ENCODE results near the gene CDC45. TPM values are rescaled to one million over a fixed set of nuclear protein-coding genes. Genes with fewer than 3 reads are reported as not detected.
A peak's percentile ranks its signal among the peaks of the same experiment; 100 is the strongest.

Gene CDC45
- total and polyA plus RNA-seq, 2 of the 13 experiments (the other 11 are each of a cell fraction or from before 2014, with no cell fraction given) = 14.4 to 36.3 TPM

DNA sequence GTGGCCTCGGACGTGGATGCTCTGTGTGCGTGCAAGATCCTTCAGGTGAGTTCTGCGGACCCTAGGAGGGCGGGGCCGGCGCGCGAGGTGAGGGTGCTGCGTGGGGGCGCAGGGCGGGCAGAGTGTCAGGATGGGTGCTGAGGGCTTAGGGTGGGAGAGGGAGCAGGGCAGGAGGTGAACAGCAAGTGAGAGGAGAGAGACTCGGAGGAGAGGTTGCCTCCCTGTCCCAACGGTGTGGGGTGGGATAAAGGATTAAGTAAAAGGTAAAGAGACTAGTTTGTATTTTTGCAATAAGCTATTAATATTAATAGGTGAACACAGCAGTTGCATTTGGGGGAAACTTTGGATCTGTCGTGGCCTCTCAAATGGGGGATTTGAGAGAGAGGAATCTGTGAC is 451 bp downstream of the CDC45 start (continued):
- 0 out of 2 replicates have a peak, but pooled peaks have one; percentile 7 for TF ChIP-seq KLF12 (CRISPR knock-in tag; IDR thresholded peaks at IDR 0.05; ENCODE audit: borderline replicate concordance)
- TF ChIP-seq, protein P1, sequence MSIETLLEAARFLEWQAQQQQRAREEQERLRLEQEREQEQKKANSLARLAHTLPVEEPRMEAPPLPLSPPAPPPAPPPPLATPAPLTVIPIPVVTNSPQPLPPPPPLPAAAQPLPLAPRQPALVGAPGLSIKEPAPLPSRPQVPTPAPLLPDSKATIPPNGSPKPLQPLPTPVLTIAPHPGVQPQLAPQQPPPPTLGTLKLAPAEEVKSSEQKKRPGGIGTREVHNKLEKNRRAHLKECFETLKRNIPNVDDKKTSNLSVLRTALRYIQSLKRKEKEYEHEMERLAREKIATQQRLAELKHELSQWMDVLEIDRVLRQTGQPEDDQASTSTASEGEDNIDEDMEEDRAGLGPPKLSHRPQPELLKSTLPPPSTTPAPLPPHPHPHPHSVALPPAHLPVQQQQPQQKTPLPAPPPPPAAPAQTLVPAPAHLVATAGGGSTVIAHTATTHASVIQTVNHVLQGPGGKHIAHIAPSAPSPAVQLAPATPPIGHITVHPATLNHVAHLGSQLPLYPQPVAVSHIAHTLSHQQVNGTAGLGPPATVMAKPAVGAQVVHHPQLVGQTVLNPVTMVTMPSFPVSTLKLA (IDR thresholded peaks at IDR 0.05) = no peak
- no peak for TF ChIP-seq POLR2A (IDR thresholded peaks at IDR 0.05; ENCODE audit: insufficient read depth in 1 of 2, low read depth in 2 of 2, low read length in 2 of 2)
- TF ChIP-seq, protein P2, sequence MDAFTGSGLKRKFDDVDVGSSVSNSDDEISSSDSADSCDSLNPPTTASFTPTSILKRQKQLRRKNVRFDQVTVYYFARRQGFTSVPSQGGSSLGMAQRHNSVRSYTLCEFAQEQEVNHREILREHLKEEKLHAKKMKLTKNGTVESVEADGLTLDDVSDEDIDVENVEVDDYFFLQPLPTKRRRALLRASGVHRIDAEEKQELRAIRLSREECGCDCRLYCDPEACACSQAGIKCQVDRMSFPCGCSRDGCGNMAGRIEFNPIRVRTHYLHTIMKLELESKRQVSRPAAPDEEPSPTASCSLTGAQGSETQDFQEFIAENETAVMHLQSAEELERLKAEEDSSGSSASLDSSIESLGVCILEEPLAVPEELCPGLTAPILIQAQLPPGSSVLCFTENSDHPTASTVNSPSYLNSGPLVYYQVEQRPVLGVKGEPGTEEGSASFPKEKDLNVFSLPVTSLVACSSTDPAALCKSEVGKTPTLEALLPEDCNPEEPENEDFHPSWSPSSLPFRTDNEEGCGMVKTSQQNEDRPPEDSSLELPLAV (CRISPR knock-in tag; conservative IDR thresholded peaks at IDR 0.05; ENCODE audit: low read depth) = 0 out of 2 replicates have a peak, but pooled peaks have one; percentile 51

DNA sequence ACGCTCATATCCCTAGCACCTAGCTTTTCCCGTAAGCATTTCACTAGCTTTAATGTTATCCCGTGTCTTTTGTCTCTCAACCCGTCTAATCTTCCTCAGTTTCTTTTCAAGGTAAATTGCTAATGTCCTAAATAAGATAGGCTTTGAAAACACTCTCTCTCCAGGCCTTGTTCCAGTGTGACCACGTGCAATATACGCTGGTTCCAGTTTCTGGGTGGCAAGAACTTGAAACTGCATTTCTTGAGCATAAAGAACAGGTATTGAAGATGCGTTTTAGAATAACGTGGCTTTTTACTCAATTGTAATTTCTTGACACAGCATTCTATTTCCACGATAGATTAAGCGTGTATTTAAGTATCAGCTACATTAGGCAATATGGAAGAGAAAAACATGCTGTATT is 1.1 kb downstream of the CDC45 start:
- H4K20me1 ChIP-seq (ENCODE audit: insufficient read depth, low read length) = peaks cover 13% of the 10 kb centered on the region; the same call in 1 of the 2 replicates
- POLR2A ChIA-PET = interaction anchor here (1.5 kb wide), 1 partner anchor 302 kb away, joined by 8 read pairs; the partner anchor contains the start of gene SLC25A1
- no peak overlapping the region for H2AFZ ChIP-seq (ENCODE audit: low read length)
- H3K4me2 ChIP-seq (ENCODE audit: low read depth, low read length) = peak overlapping the region; percentile 80
- intact Hi-C loops (cut with micrococcal nuclease; ENCODE audit: unreplicated experiment) = no loop called here
- FAIRE-seq (no peak), DNase-seq (ENCODE audit: low spot score) (no peak), ATAC-seq (no peak)
- no peak overlapping the region for H3K27ac ChIP-seq (ENCODE audit: extremely low read length, insufficient read depth, low read length)
- in situ Hi-C loops (cut with HindIII; ENCODE audit: extremely low pct_ligation_motif_present, low pct_unique_long_range_greater_than_20kb) = loop anchor here (5.0 to 10.0 kb wide), 2 partner anchors 64 to 147 kb away; no protein-coding TSS in a partner anchor
- no peaks in the 10 kb centered on the region for H3K9me3 ChIP-seq (ENCODE audit: low read length)
- H3K4me3 ChIP-seq (replicated peaks in 1 of 3; ENCODE audit: insufficient read depth in 1 of 3, low read depth in 2 of 3, low read length in 3 of 3) = peak overlapping the region; percentile 71 to 97 (median 88); a peak in 5 of 6 replicates
- H3K4me1 ChIP-seq (ENCODE audit: insufficient read depth, low read length) = peaks cover 25% of the 10 kb centered on the region
- TSS peak; percentile 67 for BruUV-seq (replicated peaks)
- peaks cover 5 to 29% of the 10 kb centered on the region in 2 experiments; a peak in 4 of 5 replicates for H3K36me3 ChIP-seq (replicated peaks in 1 of 2; ENCODE audit: control insufficient read depth in 1 of 2, insufficient read depth in 2 of 2, low read length in 2 of 2)
- WGBS (ENCODE audit: low lambda C conversion rate) = 25% methylated on average over 10 of the region's 10 CpGs
- peaks cover 36% of the 10 kb centered on the region for H3K79me2 ChIP-seq (ENCODE audit: insufficient read depth, low read length)
- H3K9ac ChIP-seq (ENCODE audit: insufficient read depth, low read depth, low read length) = peak overlapping the region; percentile 97
- TF ChIP-seq ZBTB21 (CRISPR knock-in tag; IDR thresholded peaks at IDR 0.05) = no peak
- TF ChIP-seq HHEX (CRISPR knock-in tag; IDR thresholded peaks at IDR 0.05) = no peak
- TF ChIP-seq, protein P3, sequence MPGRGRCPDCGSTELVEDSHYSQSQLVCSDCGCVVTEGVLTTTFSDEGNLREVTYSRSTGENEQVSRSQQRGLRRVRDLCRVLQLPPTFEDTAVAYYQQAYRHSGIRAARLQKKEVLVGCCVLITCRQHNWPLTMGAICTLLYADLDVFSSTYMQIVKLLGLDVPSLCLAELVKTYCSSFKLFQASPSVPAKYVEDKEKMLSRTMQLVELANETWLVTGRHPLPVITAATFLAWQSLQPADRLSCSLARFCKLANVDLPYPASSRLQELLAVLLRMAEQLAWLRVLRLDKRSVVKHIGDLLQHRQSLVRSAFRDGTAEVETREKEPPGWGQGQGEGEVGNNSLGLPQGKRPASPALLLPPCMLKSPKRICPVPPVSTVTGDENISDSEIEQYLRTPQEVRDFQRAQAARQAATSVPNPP (CRISPR knock-in tag; IDR thresholded peaks at IDR 0.05) = no peak
- TF ChIP-seq DNMT3B (CRISPR knock-in tag; conservative IDR thresholded peaks at IDR 0.05) = no peak
- TF ChIP-seq ZNF207 (IDR thresholded peaks at IDR 0.05; ENCODE audit: borderline replicate concordance) = no peak
- TF ChIP-seq JUN (CRISPR knock-in tag; IDR thresholded peaks at IDR 0.05) = no peak
- H3K27me3 ChIP-seq (ENCODE audit: control insufficient read depth in 1 of 2, insufficient read depth in 2 of 2, low read length in 2 of 2) = no peaks in the 10 kb centered on the region; a peak in 1 of 5 replicates
- CTCF ChIA-PET (ENCODE audit: low intra/inter-chr PET ratio, low total read pairs) = no interaction called here

Measured in HepG2 (cell line).